ENCODE measurements around the gene ANHX.
"Not testable (repeated sequence)": the region's sequence is repeated elsewhere in the genome, so short reads cannot be mapped to it uniquely, and the experiment has no call there.

ANHX gene

GRCh38 chr12:133235401-133236112 is at the start of gene ANHX:
TSS of gene ANHX (minus strand) at chr12:133235877. CDS start at chr12:133234356, 1,521 bp downstream.
- no peak for DNase-seq

- DNase-seq, result not testable (repeated sequence)
Measured at GRCh38 chr12:133264668-133265067, 29.0 kb upstream of the ANHX start.

- no peak for DNase-seq
Measured at GRCh38 chr12:133264173-133264572, 28.5 kb upstream of the ANHX start.

- DNase-seq, result no peak
Measured at GRCh38 chr12:133256321-133256720, 20.6 kb upstream of the ANHX start.

DNA sequence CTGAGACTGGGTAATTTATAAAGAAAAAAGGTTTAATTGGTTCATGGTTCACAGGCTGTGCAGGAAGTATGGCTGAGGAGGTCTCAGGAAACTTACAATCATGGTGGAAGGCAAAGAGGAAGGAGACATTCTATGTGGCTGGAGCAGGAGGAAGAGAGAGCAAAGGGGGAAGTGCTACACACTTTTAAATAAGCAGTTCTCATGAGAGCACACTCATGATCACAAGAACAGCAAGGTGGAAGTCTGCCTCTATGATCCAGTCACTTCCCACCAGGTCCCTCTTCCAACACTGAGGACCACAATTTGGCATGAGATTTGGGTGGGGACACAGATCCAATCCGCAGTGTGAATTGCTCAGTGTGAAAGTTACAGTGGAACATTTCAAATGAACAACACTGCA is 20.2 kb upstream of the ANHX start:
- not testable (repeated sequence) for DNase-seq

DNA sequence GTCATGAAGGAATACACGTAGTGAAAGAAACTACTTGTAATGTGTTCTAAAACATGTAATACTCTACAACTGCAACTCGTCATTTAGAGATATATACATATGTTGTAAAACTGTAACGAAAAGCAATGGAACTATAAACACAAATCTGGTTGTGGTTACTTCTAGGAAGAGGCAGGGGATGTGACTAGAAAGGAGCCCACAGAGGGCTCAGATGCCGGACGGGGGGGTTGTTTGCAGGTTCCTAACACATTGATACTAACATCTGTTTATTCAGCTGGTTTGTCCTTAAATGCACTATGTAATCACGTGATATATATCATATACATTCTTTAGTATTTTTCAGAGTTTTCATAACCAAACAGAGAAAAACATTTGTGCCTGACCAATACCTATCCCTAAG is 16.1 kb upstream of the ANHX start:
- DNase-seq, result no peak

- DNase-seq, result no peak
Measured at GRCh38 chr12:133236556-133236955, 879 bp upstream of the ANHX start.

GRCh38 chr12:133236144-133236543 is 467 bp upstream of the ANHX start:
- no peak for DNase-seq

- DNase-seq, result no peak
Measured at GRCh38 chr12:133234971-133235370, 706 bp downstream of the ANHX start.

DNA sequence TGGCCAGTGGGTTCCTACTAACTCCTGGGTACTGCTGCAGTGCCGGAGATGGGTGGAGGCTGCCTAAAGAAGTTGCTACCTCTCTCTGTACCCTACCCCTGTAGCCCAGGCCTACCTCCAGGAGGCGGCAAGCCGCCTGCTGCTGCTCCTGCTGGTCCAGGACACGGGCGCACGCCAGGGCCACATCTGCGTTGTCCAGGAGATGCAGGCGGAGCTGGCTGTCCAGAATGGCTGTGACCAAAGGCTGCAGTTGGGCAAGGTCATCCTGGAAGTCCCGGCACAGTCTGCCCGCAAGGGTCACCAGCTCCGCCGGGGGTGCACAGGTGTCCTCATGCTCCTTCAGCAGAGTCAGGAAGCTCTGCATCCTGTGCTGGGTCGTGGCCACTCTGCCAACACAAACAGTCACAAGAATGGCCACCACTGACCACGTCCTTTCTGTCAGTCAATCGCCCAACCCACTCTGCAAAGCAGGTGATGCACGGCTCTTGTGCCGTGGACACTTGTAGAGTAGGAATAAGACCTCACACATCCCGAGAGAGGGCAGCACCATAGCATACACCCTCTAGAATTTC is 1.6 kb downstream of the ANHX start:
- DNase-seq, result no peak

- no peak for DNase-seq
Measured at GRCh38 chr12:133233006-133233405, 2.7 kb downstream of the ANHX start.

DNA sequence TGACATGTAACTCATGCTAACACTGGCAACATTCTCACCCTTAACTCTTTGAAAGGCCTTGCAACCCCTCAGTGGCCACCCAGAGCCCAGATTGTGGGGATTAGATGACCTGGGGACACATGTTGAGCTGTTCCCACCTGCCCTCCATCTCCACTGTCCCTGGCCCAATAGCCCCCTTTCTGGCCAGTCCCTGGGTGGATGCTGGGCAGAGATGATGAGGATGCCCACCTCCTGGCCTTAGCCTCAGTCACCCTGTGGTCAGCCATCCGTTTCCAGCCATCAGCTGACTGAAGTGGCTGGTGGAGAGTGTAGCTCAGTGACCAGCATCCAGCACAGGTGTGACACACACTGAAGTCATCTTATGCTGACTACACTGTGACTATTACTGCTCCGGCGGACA is 4.7 kb downstream of the ANHX start:
- no peak for DNase-seq

DNA sequence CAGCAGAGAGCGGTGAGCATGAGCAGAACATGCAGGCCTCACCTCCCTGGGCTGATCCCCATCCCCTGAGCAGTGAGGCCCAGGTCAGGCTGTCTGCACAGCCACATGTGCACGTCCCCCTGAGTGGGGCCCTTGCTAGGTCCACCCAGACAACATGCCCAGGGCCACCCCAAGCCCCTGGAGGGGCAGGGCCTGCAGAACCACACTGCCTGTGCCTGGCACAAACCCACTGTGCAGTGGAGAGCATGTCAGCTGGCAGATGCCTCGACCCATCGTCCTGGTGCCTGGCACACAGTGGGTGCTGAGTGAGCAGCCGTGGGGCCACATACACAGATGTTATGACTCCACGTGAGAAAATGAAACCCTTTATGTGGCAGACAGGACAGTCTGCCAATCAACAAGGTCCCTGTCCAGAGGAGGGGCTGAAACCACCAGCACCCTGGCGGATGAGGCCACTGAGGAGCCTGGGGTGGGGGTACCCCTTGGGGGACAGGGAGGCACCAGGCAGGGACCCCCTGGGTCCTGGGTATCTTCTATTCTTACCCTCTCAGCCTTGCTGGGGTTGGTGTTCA is 8.3 kb downstream of the ANHX start:
- no peak for DNase-seq

DNA sequence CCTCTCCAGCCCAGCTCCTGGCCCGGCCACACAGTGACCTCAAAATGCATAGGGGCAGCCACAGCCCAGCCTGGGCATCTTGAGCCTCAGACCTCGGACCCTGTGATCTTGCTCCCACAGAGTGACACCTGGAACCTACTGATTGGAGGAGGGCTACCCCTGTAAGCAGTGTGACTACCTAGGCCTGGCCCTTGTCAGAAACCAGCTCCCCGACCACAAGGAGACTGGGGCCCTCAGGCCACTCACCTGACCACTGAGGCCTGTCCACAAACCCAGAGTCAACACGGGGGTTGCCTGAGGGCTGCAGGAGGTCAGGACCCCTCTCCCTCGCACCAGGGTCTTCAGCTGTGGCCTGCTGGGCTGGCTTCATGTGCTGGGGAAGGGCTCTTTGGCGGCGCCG is 9.0 kb downstream of the ANHX start:
- DNase-seq, result no peak

- no peak for DNase-seq
Measured at GRCh38 chr12:133225527-133225926, 10.2 kb downstream of the ANHX start.

GRCh38 chr12:133222211-133222610 is 13.5 kb downstream of the ANHX start:
- no peak for DNase-seq

- no peak for DNase-seq
Measured at GRCh38 chr12:133221241-133221640, 14.4 kb downstream of the ANHX start.

- no peak for DNase-seq
Measured at GRCh38 chr12:133220521-133220920, 15.2 kb downstream of the ANHX start.

DNA sequence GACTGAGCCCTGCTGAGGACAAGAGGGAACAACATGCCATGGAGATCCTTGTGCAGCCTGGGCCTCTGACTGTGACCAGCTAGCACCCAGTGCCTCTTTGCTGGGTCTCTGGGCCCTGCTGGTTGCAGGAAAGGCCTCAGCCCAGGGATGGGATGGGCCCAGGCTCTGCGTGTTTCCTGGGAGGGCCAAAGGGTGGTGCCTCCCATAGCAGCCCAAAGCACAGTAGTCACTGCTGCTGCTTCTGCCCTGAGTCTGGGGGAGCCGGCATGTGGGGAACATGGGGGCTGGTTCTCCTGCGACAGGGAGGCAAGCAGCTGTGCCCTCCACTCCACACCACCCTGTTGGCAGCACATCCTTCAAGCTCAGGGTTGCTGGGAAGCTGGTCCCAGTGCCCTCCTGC is 18.5 kb downstream of the ANHX start:
- no peak for DNase-seq

- no peak for DNase-seq
Measured at GRCh38 chr12:133215724-133216123, 20.0 kb downstream of the ANHX start.

DNA sequence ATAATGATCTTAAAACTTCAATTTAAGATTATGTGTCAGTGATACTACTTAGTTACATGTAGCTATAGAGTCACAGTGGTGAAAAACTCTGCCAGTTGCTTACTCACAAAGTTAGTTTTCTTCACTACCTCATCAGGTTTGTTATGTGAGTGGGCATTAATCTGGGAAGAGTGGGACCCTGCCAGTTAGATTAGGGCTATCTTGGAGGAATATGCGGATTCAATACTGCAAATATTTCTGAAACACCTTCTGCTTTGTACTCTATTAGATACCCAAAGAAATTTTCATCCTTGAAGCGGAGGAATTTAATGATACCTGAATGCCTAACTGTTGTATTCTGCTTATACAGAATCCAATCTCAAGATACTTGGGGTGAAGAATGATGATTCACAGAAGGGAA is 29.3 kb downstream of the ANHX start:
- DNase-seq, result no peak

GRCh38 chr12:133204264-133204603 is 31.4 kb downstream of the ANHX start:
- no peak for DNase-seq

DNA sequence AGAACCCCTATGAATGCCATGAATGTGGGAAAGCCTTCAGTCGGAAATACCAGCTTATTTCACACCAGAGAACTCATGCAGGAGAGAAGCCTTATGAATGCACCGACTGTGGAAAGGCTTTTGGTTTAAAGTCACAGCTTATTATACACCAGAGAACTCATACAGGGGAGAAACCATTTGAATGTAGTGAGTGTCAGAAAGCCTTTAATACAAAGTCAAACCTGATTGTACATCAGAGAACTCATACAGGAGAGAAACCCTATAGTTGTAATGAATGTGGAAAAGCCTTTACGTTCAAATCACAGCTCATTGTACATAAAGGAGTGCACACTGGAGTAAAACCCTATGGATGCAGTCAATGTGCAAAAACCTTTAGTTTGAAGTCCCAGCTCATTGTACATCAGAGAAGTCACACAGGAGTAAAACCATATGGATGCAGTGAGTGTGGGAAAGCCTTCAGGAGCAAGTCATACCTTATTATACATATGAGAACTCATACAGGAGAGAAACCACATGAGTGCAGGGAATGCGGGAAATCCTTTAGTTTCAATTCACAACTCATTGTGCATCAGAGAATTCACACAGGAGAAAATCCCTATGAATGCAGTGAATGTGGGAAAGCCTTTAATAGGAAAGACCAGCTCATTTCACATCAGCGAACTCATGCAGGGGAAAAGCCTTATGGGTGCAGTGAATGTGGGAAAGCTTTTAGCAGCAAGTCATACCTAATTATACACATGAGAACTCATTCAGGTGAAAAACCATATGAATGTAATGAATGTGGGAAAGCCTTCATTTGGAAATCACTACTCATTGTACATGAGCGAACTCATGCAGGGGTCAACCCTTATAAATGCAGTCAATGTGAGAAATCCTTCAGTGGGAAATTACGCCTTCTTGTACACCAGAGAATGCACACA is 32.1 kb downstream of the ANHX start:
- DNase-seq, result no peak
